AG20443 (cell line): ENCODE measurements around the gene LRRK1.

ENCODE experiments used
- DNase-seq: peaks from one replicate; pipeline ENCODE4 v3.0.0; 2012; ENCODE audit warnings: low spot score, mixed read lengths

The LRRK1 gene

DNA sequence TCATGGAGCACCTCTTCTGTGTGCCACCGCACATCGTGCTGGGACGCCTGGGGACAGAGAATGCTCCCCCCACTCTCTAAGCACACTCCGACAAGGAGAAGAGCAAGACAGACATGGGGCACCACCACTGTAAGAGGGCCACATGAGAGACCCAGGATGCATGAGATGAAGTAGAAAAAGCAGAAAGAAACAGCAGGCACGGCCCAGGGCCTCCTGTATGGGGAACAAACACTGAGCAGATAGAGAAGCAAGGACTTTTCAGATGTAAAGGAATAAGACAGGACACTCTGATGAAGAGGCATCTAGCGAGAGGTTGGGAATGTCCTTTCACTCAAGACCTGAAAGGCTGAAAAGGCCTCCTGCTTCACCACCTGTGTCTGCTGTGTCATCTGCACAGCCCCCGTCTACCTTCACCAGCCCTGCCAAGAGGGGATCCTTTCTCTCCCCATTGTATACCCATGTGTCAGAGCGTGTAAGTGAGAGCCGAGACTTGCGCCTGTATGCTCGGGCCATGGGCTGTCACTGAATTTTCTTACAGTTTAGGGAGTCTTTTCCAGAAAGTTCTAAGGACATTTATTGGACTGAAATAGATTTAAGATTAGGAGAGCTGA is 125.6 kb downstream of the LRRK1 start:
- no peak for DNase-seq

DNA sequence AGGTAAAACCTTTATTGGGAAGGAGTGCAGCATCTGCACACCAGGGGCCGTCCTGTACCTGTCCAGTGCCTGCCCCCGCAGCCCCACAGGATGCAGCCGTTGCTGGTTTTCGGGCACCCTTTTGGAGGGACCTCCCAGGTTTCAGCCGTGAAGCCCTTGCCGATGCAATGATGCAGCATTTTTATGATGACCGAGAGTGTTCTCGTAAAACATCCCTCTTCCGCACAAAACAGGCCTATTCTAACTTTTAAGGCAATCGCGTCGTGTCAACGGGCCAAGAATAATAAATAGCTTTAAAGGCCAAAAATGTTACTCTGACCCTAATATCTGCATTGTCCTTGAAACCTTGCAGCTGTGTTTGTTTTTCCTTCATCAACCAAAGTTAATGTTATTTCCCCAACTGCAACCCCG is 126.1 kb downstream of the LRRK1 start:
- DNase-seq: no peak

DNA sequence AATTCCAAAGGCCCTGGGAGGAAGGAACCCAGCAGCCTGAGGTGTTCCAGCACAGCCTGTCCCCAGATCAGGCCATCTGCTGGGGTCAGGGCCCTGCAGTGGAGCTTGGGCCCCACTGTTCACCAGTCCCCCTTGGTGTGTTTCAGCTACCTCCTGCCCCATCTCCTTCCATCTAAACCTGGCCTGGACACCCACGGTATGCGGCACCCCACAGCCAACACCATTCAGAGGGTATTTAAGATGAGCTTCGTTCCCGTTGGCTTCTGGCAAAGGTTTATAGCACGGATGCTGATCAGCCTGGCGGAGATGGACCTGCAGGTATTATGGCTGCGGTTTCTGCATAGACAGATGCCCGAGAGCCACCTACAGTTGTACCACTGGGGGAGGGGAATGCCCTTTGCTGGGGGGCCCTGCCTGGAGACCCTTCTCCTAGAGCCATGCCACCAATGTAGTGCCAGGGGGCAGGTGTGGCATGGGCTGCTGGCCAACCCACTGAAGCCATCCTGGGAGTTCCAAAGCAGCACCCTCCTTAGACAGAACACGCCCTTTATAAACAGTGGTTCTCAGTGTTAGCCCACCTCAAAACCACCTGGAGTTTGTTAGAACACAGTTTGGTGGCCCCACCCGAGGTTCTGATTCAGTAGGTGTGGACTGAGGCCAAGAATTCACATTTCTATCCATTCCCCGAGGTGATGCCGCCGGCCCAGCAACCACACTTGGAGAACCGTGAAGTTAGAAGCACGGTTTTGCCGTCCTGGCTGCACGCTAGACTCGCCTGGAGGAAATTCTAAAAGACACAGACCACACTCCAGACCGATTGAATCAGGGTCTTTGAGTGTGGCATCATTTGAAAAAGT is 126.9 kb downstream of the LRRK1 start:
- DNase-seq: no peak

DNA sequence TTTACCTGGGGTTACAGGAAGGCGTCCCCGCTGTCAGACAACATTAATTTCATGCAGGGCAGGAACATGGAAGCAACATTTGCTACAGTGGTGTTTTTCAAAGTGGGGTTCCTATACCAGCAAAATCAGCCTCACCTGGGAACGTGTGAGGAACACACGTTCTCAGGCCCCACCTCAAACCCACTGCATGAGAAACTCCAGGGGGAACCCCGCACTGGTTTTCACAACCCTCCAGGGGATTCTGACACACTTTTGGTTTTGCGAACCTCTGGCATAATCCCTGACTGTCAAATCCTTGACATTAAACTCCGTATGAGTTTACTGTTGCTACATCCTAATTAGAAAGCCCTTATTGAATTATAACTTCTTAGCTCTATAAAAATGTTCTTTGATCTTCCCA is 127.7 kb downstream of the LRRK1 start:
- DNase-seq: no peak

- DNase-seq: no peak
These were observed 128.2 kb downstream of the LRRK1 start for GRCh38 chr15:101047301-101047781.

DNA sequence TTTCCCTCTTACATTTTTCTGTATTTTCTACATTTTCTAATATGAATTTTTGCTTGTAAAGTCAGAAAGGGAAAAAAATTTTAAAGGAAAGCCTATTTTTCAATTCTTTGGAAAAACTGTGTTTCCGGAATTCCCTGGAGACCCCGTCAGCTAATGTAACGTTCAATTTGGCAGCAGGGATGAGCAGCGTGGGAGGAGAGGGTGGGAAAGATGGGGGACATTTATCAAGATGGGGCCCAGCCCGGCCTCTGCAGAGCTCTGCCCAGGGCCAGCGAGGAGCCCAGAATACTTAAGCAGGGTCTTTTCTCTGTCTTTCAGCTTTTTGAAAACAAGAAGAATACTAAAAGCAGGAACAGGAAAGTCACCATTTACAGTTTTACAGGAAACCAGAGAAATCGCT is 129.0 kb downstream of the LRRK1 start:
- no peak for DNase-seq

GRCh38 chr15:101048581-101049030 is 129.4 kb downstream of the LRRK1 start:
- no peak for DNase-seq

- DNase-seq: no peak
These were observed 130.1 kb downstream of the LRRK1 start for GRCh38 chr15:101049282-101049681.

DNA sequence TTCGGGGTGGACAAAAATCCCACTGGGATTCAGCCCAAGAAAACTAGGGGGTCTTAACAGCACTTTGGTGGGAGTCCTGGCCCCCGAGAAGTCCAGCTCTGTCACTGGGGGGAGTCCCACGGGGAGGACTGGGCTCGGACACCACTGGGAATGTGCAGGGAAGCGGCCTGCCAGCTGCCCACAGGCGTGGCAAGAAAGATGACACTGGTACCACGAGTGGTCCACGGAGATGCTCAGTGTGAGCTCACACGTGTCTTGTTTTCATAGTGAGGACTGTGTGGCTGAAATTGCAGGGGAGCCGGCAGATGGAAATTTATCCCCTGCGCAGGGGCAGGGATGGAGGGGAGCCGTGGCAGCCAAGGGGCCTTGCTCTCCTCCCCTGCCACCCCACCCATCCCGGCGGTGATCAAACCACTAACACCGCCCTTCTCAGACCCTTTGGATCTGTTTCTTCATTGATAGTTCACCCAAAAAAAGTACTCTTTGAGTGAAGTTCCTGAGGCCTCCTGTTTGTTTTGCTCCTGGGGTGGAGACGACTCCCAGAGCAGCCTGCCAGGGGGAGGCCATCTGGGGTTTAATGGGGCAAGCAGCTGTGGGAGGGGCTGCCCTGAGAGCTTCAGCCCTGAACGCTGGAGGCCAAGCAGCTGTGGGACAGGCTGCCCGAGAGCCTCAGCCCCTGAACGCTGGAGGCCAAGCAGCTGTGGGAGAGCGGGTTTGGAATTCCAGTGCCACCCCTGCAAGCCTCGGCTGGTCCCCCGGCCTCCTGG is 130.9 kb downstream of the LRRK1 start:
- DNase-seq: no peak

DNA sequence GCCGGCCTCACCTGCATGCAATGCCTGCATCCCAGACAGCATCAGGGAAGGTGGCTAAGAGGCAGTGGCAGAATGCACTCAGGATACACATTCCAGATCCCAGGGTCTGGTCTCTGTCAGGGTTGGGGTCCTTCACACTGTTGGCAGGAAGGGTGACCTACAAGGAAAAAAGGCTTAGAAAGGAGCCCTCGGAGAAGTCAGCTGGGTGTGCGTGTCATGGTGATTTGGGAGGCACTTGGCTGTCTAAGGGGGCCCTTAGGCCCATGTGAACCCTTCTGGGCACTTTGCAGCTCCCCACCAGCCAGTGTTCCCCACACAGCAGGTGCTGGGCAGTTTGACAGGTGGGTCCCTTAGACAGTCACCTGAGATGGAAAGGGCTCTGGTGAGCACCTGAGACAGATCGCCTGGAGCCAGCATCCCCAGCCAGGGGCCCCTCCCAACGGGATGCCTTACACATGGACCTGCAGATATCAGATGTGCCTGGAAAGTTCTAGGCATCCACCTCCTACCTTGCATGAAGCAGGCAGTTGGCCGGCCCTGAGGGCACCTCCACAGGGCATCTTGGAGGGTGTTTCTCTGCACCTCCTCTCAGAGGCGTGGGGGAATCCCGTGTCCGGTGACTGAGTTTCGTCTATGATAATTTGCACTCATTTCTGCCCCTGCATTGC is 131.6 kb downstream of the LRRK1 start:
- DNase-seq: no peak

DNA sequence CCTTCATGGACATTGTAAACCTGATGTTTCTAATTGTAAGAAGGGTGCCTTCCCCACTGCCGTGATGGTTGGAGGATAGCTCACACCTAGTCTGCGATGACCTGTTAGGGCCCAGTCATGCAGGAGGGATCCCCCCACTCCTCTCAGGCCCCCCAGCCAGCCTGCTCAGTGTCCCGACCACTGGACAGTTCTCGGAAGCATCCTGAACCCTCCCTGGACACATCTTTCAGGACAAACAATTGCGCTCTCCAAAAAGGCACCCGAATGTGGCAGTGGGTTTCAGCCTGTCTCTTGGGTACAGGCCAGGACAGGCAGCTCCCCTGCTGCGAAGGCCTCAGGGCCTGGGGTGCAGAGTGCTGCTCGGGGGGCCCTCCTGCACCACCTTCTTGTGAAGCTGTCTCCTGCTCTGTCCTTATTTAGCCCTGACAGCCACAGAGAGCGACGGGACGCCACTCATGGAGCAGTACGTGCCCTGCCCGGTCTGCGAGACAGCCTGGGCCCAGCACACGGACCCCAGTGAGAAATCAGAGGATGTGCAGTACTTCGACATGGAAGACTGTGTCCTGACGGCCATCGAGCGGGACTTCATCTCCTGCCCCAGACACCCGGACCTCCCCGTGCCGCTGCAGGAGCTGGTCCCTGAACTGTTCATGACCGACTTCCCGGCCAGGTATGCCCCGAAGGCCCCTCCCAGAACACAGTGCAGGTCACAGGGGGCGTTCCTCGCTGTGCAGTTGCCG is 132.3 kb downstream of the LRRK1 start:
- no peak for DNase-seq

- DNase-seq: no peak
These were observed 133.0 kb downstream of the LRRK1 start for GRCh38 chr15:101052031-101052620.

GRCh38 chr15:101052681-101053121 is 133.5 kb downstream of the LRRK1 start:
- DNase-seq: no peak

- DNase-seq: no peak
These were observed 134.1 kb downstream of the LRRK1 start for GRCh38 chr15:101053261-101053660.

GRCh38 chr15:101054116-101054515 is 135.0 kb downstream of the LRRK1 start:
- no peak for DNase-seq

DNA sequence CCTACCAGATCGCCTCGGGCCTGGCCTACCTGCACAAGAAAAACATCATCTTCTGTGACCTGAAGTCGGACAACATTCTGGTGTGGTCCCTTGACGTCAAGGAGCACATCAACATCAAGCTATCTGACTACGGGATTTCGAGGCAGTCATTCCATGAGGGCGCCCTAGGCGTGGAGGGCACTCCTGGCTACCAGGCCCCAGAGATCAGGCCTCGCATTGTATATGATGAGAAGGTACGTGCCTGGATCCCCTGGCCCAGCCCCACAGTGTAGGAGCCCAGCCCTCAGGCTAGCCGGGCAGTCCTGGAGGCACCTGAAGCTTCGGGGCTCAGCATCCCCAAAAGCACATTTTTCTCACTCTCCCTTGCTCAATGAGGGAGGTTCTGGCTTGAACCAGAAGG is 135.8 kb downstream of the LRRK1 start:
- no peak for DNase-seq

GRCh38 chr15:101055411-101055810 is 136.3 kb downstream of the LRRK1 start:
- DNase-seq: no peak

- no peak for DNase-seq
These were observed 137.5 kb downstream of the LRRK1 start for GRCh38 chr15:101056366-101057334.

- DNase-seq: no peak
These were observed 138.8 kb downstream of the LRRK1 start for GRCh38 chr15:101057841-101058407.
